HG02642 (cell line): ENCODE measurements around the gene DSG2.

Experiments
- ATAC-seq: cut with Tn5 transposase; IDR thresholded peaks from one replicate; pipeline ENCODE4 v1.9.1; 2021; ENCODE audit warnings: mild to moderate bottlenecking; ENCODE audit not compliant: unreplicated experiment, poor library complexity

The DSG2 gene

DNA sequence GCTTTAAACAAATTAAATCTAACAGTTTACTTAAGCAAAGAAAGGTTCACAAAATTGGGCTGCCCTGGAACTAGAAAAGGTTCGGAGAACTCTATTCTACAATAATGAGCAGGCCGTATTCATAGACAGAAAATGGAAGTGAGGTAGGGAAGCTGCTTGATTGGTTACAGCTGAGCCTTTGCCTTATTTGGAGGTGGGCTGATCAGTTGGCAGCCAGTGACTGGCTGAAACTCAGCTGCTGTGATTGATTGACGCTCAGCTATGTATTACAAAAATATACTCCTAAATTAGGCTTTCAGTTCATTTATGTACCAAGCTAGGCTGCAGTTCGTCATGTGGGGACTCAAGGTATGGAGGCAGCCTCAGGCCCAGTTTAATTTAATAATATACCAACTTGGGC lies 51.4 kb downstream of the DSG2 start:
- no peak for ATAC-seq

DNA sequence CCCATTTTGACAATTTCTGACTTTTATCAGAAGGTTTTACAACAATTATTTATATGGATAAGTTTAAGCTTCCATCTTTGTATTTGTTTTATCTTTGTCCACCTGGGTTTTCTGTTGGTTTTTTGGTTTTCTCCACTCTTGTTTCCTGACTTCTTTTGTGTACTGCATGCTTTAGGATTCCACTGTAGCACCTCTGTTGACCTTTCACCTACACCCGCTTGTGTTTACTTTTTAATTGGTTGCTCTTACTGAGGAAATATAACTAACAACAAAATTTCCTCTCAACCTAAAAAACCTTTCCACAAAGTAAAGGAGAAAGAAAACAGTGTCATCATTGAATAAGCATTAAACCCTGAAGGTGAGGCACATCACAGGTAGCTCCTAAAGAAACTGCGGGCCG lies 53.9 kb downstream of the DSG2 start:
- no peak for ATAC-seq

DNA sequence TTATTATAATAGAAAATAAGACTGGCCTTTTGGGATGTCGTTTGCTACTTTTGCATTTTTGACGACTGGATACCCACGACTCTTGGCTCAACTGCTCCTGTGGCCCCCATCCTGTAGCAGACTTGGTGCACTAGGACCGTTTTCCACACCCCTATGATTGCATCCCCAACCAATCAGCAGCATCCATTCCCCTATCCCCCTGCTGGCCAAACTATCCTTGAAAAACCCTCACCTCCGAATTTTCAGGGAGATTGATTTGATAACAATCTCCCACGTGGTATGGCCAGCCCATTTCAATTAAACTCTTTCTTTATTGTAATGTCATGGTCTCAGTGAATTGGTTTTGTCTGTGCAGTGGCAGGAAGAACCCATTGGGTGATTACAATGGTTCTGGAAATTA lies 55.8 kb downstream of the DSG2 start:
- no peak for ATAC-seq

DNA sequence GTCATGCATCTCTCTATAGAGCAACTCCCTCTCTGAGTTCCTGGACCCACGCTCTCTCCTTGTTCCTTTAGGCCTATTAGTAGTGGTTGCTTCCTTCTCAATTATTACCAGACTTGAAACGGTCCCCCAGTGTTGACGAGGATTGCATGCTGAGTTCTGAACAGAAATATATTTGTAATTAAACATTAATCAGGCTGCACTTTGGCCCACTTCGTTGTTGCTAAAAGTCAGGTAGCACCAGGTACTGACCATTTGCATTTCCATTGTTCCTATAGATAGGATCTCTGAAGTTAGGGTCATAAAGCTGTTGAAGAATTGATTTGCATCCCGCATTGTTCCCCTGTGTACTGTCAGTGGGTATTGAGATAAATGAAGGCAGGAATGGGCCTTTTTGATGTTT lies 56.8 kb downstream of the DSG2 start:
- no peak for ATAC-seq

DNA sequence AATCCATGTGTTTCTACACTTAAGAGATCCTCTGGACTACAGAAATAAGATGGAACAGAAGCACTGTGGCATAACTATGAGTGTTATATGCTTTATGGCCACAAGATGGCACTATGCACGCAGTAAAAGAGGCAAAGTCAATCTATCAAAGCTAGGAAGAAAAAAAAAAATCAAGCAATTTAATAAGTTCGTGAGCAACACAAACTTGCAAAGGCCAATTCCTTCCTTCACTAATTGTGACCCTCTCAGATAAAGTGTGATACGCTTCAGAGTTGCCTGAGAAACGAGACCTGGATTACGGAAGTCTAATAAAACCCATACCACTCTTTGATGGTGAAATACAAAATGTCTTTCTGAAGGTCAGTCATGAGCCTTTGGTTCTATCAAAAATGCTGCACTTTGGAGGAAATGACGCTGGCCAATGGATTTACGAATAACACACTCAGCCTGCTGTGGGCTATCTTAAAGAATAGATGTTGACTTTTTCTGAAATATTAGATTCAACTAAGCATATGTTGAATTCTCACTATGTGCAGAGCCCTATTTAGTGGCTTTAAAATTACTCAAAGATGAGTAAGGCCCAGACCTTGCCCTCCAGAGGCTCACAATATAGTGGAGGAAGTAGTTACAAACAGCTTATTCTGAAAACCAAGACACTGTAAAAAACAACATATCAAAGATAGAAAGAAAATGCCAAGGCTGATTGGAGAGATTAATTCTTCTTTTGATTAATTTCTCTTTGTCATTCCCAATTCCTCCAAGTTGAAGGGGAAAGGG lies 58.2 kb downstream of the DSG2 start:
- no peak for ATAC-seq

DNA sequence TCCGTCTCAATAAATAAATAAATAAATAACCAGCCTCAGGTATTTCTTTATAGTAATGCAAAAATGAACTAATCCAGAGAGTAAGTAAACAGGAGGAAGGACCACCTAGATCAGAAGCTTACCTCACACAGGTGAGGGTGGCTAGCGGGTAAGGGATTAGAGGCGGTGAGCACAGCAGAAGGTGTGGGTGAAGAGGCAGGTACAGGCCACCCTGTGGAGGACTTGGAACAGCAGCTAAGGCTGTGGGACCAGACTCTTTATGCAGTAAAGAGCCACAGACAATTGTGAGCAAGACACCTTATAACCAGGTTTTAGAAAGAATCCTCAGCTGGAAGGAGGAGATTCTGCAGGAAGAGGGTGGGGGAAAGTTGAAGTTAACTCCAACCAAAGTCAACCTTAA lies 59.5 kb downstream of the DSG2 start:
- ATAC-seq = no peak

DNA sequence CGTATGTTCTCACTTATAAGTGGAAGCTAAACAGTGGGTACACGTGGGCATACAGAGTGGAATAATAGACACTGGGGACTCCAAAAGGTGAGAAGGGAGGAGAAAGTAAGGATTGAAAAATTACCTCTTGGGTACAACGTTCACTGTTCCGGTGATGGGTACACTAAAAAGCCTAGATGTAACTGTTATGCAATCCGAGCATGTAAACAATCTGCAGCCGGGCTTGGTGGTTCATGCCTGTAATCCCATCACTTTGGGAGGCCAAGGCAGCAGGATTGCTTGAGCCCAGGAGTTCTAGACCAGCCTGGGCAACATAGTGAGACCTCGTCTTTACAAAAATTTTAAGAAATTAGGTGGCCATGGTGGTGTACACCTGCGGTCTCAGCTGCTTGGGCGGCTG lies 60.6 kb downstream of the DSG2 start:
- no peak for ATAC-seq

DNA sequence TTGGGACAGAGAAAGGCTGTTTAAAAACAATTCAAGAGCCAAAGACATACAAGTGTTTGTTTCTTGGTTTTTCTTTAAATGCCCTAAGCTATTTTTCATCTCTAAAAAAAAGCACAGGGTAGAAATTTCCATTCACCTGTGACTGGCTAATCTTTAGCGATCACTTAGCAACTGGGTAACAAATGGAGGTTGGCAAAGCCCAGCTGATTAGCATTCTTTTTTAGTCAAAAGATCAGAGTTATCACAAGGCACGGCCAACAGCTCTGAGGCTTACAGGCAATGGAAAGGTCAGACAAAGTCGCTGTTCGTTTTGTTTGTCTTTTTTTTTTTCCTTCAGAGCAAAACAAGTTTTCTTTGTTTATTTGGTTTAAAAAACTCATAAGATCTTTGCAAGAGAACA lies 64.7 kb downstream of the DSG2 start:
- ATAC-seq = no peak

DNA sequence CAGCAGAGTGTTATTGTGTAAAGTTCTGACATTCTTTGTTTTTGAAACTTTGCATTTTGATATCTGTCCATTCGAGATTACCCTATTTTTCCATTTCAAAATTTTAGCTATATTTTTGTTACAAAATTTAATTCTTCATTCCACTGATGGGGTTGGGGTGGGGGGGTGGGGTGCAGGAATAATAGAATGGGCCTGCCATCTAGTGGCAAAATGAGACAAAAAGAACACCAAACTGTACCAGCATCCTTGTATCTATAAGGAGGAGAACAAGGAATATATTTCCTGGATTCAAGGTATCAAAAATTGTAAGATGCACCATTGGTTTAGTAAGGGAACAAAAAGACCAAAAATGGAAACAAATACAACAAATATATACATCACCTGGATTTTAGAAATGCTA lies 65.8 kb downstream of the DSG2 start:
- ATAC-seq = no peak

DNA sequence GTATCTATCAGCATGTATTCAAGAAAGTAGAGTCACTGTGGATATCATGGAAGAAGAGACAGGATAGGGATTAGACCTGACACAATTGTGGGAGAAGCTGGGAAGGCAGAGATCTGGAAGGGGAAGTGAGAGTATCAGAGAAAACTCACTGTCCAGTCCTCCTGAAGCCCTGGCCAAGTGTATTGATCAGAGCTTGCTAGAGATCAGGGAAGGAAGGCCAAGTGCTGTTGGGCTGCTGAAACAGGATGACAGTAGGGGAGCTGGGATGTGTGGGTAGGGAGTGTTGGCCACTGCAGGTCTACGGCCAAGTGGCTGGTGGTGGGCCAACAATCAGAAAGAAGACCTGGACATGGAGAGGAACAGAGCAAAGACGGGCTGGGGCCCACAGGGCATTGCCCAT lies 67.4 kb downstream of the DSG2 start:
- ATAC-seq = no peak

DNA sequence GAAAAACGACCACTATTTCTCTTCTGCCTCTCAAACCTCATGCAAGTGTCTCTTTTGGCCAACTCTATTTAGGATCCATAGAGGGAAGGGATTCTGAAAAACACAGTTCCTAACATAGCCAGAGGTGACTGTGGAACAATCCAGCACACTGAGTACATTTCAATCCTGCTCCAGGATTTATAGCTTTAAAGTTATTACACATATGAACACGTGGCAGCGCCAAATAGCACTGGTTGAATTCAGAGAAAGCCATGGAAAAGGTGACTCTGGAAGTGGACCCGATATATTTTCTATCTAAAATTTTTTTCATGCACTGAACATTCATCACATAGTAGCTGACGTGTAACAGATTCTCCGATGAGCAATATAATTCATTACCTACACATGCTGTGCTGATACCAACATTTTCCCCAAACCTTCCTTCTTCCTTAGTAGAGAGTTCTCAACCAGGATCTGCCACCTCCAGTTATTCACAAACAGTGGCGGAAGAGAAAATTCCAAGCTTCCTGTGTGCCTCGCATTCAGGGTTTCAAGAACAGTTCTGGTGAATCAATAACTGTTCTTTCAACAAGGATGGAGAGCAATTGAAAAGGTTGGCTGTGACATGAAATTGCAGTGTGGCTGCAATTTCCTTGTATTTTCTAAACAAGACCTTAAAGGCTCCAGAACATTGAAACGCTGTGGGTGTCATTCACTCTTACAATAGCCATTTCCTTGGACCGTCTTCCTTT lies 68.0 kb downstream of the DSG2 start:
- ATAC-seq = no peak

DNA sequence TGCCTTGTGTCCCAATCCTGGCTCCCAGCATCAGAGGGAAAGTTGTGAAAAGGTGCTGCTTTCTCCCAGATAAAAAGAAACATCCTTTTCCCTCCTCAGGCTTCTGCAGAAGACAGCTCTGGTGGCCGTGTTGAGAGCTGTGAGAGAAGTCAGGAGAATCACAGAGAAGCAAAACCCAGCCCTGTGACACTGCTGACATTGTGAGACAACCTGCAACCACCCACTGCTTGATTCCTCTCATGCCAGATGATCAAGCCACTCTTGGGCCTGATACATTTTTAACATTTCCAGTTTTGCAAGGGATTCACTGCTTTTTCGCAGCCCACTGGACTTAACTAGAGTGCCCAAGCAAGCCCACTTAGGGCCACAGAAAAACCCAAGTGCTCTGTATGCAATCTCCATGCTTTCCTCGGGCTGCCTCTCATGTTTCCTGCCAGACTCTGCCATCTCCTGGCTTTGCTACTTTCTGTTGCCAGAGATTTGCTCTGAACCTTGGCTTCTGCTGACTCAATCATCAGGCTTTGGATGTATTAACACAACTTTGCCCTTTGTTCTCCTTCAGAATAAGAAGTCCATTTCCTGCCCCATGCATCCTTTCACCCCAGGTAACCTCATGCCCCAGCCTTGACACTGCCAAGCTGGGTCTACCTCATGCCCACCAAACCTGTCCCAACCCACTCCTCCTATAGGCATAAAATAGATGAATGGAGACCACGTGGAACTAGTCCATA lies 68.8 kb downstream of the DSG2 start:
- no peak for ATAC-seq

DNA sequence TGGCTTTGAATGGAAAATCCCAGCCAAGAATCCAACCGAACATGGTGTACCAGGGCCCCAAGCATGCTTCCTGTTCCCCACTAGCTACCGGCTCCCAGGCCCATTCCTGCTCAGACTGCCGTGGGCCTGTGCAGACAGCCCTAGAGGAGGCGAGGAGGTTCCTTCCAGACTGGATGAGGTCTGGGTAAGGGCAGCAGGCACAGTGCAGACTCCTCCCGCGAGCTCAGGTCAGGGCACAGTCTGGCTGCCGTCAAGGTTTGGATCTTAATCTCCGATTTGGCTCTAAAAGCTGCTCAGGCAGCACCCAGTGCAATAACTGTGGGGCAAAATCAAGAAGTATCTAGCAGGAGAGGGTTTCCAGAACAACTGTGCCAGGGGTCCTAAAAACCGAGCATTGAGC lies 74.4 kb downstream of the DSG2 start:
- no peak for ATAC-seq

DNA sequence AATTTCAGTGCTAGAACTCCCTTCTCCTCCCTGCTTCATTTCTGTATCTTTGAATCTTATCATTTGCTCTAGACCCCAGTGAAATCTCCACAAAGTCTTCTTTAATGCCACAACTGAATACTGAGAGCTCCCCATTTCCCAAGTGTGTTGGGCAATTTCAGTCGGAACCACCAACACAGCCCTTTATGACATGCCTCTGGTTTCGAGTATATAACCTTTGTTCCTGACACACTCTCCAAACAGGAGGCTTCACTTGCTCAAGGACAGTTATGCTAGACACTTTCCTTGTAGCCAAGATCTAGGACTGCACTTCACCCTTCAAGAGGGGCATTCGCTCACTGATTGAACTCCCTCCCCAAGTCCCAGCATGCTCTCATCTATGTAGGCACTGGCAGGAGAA lies 75.1 kb downstream of the DSG2 start:
- ATAC-seq = no peak

DNA sequence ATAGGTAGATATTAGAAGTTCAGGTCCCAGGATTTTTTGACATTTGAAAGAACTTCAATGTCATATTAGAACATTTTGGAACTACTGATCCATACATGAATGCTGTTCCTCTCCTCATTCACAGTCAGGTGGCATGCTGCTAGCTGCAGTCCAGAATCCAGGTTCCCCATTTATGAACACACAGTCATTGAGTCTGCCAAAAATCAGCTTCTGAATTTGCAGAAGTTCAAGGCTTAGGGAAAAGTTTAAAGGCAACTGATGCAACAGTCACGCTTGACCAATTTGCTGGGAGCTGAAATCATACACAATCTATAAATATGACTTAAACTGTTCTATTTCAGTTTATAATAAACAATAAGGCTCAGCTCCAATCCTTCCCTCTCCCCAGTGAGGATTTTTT lies 76.4 kb downstream of the DSG2 start:
- ATAC-seq = no peak

DNA sequence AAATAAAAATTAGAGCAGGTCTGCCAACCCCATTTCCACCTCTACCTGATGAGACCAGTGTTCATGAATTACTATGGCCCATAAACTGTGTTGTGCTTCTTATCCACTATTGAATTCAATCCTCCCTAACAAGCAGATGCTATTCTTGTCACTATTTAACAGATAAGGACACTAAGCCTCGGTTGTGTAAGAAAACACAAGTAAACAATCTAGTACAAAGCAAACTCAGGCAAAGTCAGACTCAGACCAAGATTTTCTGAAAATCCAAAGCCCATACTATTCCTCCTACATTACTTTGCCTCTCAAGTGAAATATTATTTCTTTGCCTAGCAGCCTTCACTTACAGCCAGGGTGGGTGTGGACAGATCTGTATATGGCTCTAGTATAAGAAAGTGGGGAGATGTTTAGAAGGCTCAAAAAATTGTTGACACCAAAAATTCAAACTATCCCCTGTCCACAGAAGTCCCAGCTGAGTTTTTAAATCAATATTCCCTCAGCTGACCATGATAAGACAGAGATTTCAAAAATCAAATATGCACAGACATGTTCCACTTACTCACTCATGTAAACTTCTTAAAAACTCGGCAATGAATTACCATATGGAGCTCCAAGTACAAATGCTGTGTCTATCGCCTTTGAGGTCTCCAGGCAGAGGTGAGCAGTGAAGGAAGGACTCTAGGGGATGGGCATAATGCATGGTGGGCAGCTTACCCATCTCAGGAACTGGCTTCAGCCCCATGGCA lies 77.7 kb downstream of the DSG2 start:
- no peak for ATAC-seq

DNA sequence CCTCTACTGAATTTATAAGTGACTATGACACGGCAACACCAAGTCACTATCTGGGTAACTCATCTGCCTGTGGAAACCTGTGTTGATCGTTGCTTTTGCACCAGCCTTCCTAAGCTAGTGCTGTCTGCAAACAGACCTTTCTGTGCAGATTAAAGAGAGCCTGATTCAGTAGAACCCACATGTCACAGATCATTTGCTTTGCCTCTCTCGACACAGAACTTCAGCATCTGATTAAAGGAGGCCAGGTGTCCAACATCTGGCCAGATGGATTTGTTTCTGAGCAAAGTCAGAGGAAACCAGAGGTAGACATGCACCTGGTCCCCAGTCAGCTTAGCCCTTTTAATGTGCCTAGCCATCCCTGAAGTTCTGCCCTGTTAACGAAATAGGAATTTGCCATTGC lies 78.7 kb downstream of the DSG2 start:
- ATAC-seq = peak; percentile 72

DNA sequence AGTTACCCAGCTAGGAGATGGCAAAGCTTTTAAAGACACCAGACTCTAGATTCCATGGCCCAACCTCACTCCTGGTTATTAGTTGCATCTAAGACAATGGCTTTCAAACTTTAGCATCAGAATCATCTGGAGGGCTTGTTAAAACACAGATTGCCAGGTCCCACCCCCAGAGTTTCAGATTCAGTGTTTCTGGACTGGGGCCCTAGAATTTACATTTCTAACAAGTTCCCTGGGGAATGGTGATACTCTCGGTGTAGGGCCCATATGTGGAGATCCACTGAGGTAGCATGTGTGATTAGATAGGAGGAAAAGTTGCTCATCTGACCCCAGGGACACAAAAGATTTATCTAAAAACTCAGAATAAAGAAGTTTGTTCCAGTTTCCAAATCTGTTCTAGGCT lies 79.2 kb downstream of the DSG2 start:
- peak; percentile 44 for ATAC-seq

DNA sequence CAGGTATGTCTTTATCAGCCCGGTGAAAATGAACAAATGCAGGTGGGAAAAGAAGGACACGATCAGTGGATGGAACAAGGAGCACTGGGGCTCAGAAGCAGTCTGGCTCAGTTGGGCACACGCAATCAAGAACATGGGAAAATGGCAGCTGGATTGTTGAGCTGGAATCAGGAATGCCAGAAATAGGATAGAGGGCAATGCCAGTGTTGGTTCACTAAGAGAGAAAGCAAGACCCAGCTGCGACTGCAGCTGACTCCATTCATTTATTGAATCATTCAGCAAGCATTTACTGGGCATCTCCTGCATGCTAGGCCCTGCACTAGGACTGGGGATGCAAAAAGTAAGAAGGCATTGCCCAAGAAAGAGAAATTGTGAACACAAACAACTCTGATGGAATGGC lies 80.1 kb downstream of the DSG2 start:
- no peak for ATAC-seq

DNA sequence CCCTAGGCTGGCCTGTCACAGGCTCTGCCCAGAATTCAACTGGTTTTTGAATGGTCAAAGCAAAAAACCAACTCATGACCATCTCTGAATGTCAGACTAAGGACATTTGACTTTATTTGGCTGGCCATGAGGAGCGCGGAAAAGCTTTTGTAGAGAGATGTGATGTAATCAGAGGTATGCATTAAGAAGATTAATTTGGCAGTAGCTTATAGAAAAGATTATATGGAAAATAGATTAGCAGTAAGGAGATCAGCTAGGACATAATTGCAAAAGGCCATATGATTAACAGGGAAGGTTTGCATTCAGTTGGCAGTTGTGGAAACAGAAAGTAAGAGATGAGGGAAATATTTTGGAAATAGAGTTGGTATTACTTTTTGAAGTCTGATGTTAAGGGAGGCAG lies 81.4 kb downstream of the DSG2 start:
- ATAC-seq = no peak
